ENCODE results near the gene PLPP2.
"Not testable (repeated sequence)": the region's sequence is repeated elsewhere in the genome, so short reads cannot be mapped to it uniquely, and the experiment has no call there.

PLPP2 gene

DNA sequence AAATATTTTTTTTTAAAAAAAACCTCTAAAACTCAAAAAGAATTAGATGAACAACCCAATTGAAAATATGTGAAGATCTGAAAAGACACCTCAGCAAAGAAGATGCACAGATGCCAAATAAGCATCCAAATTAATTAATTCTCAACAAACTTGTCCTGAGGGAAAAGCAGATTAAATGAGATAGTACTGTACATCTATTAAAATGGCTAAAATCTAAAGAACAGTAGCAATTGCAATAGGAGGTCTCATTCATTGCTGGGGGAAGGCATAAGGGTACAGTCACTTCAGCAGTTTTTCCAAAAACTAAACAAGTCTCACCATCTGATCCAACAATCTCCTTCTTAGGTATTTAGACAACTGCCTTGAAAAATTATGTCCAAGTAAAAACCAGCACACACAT, 22.0 kb downstream of the PLPP2 start:
- peaks cover 6% of the 10 kb centered on the region for H3K4me1 ChIP-seq (ENCODE audit: low read depth, poor library complexity, severe bottlenecking)
- no peaks in the 10 kb centered on the region for H4K20me1 ChIP-seq (ENCODE audit: insufficient read depth)
- H3K79me2 ChIP-seq (ENCODE audit: insufficient read depth, low read depth): no peaks in the 10 kb centered on the region
- no peaks in the 10 kb centered on the region for H3K36me3 ChIP-seq (ENCODE audit: insufficient read depth)
- peaks cover 18% of the 10 kb centered on the region; the same call in 1 of the 2 replicates for H3K27me3 ChIP-seq (ENCODE audit: insufficient read depth, low read depth)
- H3K4me2 ChIP-seq: no peak overlapping the region
- H2AFZ ChIP-seq (ENCODE audit: low read depth): no peak overlapping the region
- no peak overlapping the region for H3K9ac ChIP-seq
- H3K27ac ChIP-seq: no peak overlapping the region
- no peak overlapping the region for H3K4me3 ChIP-seq (IDR thresholded peaks at IDR 0.05; ENCODE audit: insufficient read depth, low read depth, low read length)
- TF ChIP-seq, protein P1, sequence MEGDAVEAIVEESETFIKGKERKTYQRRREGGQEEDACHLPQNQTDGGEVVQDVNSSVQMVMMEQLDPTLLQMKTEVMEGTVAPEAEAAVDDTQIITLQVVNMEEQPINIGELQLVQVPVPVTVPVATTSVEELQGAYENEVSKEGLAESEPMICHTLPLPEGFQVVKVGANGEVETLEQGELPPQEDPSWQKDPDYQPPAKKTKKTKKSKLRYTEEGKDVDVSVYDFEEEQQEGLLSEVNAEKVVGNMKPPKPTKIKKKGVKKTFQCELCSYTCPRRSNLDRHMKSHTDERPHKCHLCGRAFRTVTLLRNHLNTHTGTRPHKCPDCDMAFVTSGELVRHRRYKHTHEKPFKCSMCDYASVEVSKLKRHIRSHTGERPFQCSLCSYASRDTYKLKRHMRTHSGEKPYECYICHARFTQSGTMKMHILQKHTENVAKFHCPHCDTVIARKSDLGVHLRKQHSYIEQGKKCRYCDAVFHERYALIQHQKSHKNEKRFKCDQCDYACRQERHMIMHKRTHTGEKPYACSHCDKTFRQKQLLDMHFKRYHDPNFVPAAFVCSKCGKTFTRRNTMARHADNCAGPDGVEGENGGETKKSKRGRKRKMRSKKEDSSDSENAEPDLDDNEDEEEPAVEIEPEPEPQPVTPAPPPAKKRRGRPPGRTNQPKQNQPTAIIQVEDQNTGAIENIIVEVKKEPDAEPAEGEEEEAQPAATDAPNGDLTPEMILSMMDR (conservative IDR thresholded peaks at IDR 0.05; ENCODE audit: low read depth, low read length): no peak

DNA sequence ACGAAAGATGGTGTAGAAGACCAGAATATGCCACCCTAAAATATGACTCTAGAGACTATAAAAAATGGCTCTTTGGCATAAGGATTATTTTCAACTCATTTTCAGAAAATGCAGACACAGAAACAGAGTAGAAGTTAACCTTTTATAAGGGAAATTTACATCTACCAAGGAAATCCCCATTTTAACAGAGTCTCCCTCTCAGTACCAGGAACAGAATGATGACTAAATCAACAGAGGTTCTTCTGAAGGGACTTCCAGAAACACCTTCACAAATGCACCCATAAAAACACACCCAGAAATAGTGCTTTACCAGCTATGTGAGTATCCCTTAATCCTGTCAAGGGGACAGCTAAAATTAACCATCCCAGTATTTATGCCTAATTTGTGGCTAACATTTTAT, 29.1 kb downstream of the PLPP2 start:
- Histone ChIP-seq H3K4me2 (no peak overlapping the region), H4K20me1 (ENCODE audit: insufficient read depth) (no peaks in the 10 kb centered on the region), H3K9ac (no peak overlapping the region), H3K36me3 (ENCODE audit: insufficient read depth) (no peaks in the 10 kb centered on the region), H3K79me2 (ENCODE audit: insufficient read depth, low read depth) (no peaks in the 10 kb centered on the region), H3K4me1 (ENCODE audit: low read depth, poor library complexity, severe bottlenecking) (no peaks in the 10 kb centered on the region), H3K4me3 (IDR thresholded peaks at IDR 0.05; ENCODE audit: insufficient read depth, low read depth, low read length) (no peak overlapping the region), H3K27ac (no peak overlapping the region), H2AFZ (ENCODE audit: low read depth) (no peak overlapping the region), H3K27me3 (ENCODE audit: insufficient read depth, low read depth) (no peaks in the 10 kb centered on the region; the same call in 1 of the 2 replicates)
- TF ChIP-seq, protein P1 (conservative IDR thresholded peaks at IDR 0.05; ENCODE audit: low read depth, low read length): no peak

DNA sequence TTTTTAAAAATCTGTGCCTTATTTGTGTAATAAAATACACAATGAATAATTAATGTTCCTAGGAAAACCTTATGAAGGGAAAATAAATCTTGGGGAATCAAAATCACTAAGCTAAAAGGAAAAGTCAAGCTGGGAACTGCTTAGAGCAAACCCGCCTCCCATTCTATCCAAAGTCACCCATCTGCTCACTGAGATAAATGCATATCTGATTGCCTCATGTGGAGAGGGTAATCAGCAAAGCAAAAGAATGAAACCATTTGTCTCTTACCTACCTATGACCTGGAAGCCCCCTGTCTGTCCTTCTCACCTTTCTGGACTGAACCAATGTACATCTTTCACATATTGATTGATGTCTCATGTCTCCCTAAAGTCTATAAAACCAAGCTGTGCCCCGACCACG, 34.4 kb downstream of the PLPP2 start:
- H4K20me1 ChIP-seq (ENCODE audit: insufficient read depth); H3K27ac ChIP-seq; H3K4me3 ChIP-seq (IDR thresholded peaks at IDR 0.05; ENCODE audit: insufficient read depth, low read depth, low read length); H2AFZ ChIP-seq (ENCODE audit: low read depth); H3K36me3 ChIP-seq (ENCODE audit: insufficient read depth); H3K4me2 ChIP-seq; H3K79me2 ChIP-seq (ENCODE audit: insufficient read depth, low read depth); H3K27me3 ChIP-seq (ENCODE audit: insufficient read depth, low read depth); H3K4me1 ChIP-seq (ENCODE audit: low read depth, poor library complexity, severe bottlenecking); H3K9ac ChIP-seq: not testable (repeated sequence)

DNA sequence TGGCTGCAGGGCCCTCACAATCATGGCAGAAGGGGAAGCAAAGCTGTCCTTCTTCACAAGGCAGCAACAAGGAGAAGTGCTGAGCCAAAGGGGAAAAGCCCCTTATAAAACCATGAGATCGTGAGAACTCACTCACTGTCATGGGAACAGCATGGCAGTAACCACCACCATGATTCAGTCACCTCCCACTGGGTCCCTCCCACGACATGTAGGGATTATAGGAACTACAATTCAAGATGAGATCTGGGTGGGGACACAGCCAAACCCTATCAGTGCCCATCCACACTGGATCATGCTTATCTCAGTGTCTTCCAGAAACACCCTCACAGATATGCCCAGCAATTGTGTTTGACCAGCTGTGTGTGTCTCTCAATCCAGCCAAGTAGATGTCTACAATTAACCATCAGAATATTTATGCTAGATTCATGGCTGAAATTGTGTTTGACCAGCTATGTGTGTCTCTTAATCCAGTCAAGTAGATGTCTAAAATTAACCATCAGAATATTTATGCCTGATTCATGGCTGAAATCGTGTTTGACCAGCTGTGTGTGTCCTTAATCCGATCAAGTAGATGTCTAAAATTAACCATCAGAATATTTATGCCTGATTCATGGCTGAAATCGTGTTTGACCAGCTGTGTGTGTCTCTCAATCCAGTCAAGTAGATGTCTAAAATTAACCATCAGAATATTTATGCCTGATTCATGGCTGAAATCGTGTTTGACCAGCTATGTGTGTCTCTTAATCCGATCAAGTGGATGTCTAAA, 38.6 kb downstream of the PLPP2 start:
- H3K27me3 ChIP-seq (ENCODE audit: insufficient read depth, low read depth); H3K9ac ChIP-seq; H3K36me3 ChIP-seq (ENCODE audit: insufficient read depth); H4K20me1 ChIP-seq (ENCODE audit: insufficient read depth); H3K4me1 ChIP-seq (ENCODE audit: low read depth, poor library complexity, severe bottlenecking); H2AFZ ChIP-seq (ENCODE audit: low read depth); H3K79me2 ChIP-seq (ENCODE audit: insufficient read depth, low read depth); H3K4me3 ChIP-seq (IDR thresholded peaks at IDR 0.05; ENCODE audit: insufficient read depth, low read depth, low read length); H3K4me2 ChIP-seq; H3K27ac ChIP-seq: not testable (repeated sequence)

DNA sequence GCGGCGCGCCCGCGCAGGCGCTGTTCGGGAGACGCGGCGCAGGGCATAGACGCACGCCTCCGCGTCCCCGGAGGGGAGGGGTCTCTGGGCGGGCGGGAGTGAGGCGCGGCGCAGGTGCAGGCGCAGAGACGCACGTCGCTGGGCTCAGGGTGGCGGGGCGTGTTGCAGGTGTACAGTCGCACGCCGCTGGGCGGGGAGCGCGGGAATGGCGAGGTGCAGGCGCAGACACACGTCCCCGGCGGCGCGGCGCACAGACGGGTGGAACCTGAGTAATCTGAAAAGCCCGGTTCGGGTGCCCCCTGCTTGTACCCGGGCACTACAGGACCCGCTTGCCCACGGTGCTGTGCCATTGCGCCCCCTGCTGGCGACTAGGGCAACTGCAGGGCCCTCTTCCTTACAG, 44.7 kb downstream of the PLPP2 start:
- H3K4me2 ChIP-seq: no peak overlapping the region
- no peaks in the 10 kb centered on the region for H3K4me1 ChIP-seq (ENCODE audit: low read depth, poor library complexity, severe bottlenecking)
- H3K79me2 ChIP-seq (ENCODE audit: insufficient read depth, low read depth): no peaks in the 10 kb centered on the region
- no peak overlapping the region for H3K27ac ChIP-seq
- no peak overlapping the region for H2AFZ ChIP-seq (ENCODE audit: low read depth)
- H3K36me3 ChIP-seq (ENCODE audit: insufficient read depth): no peaks in the 10 kb centered on the region
- no peaks in the 10 kb centered on the region for H3K27me3 ChIP-seq (ENCODE audit: insufficient read depth, low read depth)
- H3K4me3 ChIP-seq (IDR thresholded peaks at IDR 0.05; ENCODE audit: insufficient read depth, low read depth, low read length): no peak overlapping the region
- no peaks in the 10 kb centered on the region for H4K20me1 ChIP-seq (ENCODE audit: insufficient read depth)
- TF ChIP-seq, protein P1 (conservative IDR thresholded peaks at IDR 0.05; ENCODE audit: low read depth, low read length): no peak
- no peak overlapping the region for H3K9ac ChIP-seq

DNA sequence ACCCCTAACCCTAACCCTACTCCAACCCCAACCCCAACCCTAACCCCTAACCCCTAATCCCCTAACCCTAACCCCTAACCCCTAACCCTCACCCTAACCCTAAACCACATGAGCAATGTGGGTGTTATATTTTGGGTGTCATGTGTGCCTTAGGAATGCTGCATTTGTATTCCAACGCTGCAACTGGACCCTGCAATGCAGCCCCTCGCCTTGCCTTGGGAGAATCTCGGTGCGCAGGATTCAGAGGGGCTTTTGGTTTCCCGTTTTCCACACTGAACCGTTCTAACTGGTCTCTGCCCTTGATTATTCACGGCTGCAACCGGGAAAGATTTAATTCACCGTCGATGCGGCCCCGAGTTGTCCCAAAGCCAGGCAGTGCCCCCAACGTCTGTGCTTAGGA, 45.3 kb downstream of the PLPP2 start:
- not testable (repeated sequence) for H3K9ac ChIP-seq; H3K79me2 ChIP-seq (ENCODE audit: insufficient read depth, low read depth); H4K20me1 ChIP-seq (ENCODE audit: insufficient read depth); H3K27me3 ChIP-seq (ENCODE audit: insufficient read depth, low read depth); H3K4me2 ChIP-seq; H3K36me3 ChIP-seq (ENCODE audit: insufficient read depth); H3K4me1 ChIP-seq (ENCODE audit: low read depth, poor library complexity, severe bottlenecking); H3K4me3 ChIP-seq (IDR thresholded peaks at IDR 0.05; ENCODE audit: insufficient read depth, low read depth, low read length); H2AFZ ChIP-seq (ENCODE audit: low read depth); H3K27ac ChIP-seq
